ENCODE measurements around the gene RDH5. TPM values are rescaled to one million over a fixed set of nuclear protein-coding genes. Genes with fewer than 3 reads are reported as not detected.

RDH5 gene
- total RNA-seq, 2 donors from 2014 or later = 4.1 to 7.4 TPM

DNA sequence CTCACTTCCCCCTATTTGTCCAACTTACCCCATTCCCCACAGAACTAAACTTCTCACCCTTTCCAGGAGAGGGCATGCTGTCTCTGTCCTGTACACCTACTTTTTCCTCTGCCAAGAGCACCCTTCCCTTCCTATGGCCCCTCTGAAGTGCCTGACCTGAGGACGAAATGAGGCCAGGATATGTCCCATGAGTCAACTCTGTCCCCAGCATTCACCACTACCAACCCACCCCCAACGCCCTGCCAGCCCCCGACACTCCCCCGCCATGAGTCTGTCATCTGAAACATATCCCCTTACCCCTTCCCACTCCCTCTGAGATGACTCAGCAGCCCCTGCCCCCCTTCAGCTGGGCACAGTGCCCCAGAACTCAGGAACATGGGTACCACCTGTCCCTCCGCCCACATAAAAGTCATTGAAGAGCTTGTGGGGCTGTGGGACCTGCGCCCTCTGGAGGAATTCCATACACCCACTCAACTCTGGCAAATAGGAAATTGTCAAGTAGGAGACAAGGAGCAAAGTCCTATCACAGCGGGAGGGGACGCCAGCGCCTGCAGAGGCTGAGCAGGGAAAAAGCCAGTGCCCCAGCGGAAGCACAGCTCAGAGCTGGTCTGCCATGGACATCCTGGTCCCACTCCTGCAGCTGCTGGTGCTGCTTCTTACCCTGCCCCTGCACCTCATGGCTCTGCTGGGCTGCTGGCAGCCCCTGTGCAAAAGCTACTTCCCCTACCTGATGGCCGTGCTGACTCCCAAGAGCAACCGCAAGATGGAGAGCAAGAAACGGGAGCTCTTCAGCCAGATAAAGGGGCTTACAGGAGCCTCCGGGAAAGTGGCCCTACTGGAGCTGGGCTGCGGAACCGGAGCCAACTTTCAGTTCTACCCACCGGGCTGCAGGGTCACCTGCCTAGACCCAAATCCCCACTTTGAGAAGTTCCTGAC is 38.8 kb upstream of the RDH5 start:
- H3K4me3 ChIP-seq (ENCODE audit: low read length) = peak overlapping the region; percentile 70
- Mint-ChIP-seq H3K9me3 (no peaks in the 10 kb centered on the region), H3K36me3 (ENCODE audit: low read depth) (peaks cover 21% of the 10 kb centered on the region), H3K4me1 (peaks cover 17% of the 10 kb centered on the region), H3K27me3 (ENCODE audit: insufficient read depth) (peaks cover 6% of the 10 kb centered on the region), H3K27ac (peak overlapping the region; percentile 95), H3K4me3 (peak overlapping the region; percentile 69)
- H3K27me3 ChIP-seq (ENCODE audit: control insufficient read depth, insufficient read depth, low read length, poor library complexity, severe bottlenecking) = no peaks in the 10 kb centered on the region
- TF ChIP-seq, protein P1, sequence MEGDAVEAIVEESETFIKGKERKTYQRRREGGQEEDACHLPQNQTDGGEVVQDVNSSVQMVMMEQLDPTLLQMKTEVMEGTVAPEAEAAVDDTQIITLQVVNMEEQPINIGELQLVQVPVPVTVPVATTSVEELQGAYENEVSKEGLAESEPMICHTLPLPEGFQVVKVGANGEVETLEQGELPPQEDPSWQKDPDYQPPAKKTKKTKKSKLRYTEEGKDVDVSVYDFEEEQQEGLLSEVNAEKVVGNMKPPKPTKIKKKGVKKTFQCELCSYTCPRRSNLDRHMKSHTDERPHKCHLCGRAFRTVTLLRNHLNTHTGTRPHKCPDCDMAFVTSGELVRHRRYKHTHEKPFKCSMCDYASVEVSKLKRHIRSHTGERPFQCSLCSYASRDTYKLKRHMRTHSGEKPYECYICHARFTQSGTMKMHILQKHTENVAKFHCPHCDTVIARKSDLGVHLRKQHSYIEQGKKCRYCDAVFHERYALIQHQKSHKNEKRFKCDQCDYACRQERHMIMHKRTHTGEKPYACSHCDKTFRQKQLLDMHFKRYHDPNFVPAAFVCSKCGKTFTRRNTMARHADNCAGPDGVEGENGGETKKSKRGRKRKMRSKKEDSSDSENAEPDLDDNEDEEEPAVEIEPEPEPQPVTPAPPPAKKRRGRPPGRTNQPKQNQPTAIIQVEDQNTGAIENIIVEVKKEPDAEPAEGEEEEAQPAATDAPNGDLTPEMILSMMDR (conservative IDR thresholded peaks at IDR 0.05) = peak; percentile 75
- H3K9me3 ChIP-seq (ENCODE audit: control insufficient read depth, low read length) = no peaks in the 10 kb centered on the region
- no peaks in the 10 kb centered on the region for H3K36me3 ChIP-seq (ENCODE audit: control insufficient read depth, insufficient read depth, low read length)
- WGBS, 2 experiments (ENCODE audit: insufficient coverage in 1 of 2, insufficient read length in 1 of 2) = 26 to 42% methylated on average over 8 to 17 of the region's 17 CpGs
- no peak overlapping the region for H3K27ac ChIP-seq (ENCODE audit: low read depth, low read length)
- no peak overlapping the region for H3K9ac ChIP-seq (ENCODE audit: extremely low read depth, low read length, poor library complexity, severe bottlenecking)
- H3K4me1 ChIP-seq (ENCODE audit: control insufficient read depth, insufficient read depth, low read length) = peaks cover 7% of the 10 kb centered on the region
- DNase-seq = peak; percentile 99

DNA sequence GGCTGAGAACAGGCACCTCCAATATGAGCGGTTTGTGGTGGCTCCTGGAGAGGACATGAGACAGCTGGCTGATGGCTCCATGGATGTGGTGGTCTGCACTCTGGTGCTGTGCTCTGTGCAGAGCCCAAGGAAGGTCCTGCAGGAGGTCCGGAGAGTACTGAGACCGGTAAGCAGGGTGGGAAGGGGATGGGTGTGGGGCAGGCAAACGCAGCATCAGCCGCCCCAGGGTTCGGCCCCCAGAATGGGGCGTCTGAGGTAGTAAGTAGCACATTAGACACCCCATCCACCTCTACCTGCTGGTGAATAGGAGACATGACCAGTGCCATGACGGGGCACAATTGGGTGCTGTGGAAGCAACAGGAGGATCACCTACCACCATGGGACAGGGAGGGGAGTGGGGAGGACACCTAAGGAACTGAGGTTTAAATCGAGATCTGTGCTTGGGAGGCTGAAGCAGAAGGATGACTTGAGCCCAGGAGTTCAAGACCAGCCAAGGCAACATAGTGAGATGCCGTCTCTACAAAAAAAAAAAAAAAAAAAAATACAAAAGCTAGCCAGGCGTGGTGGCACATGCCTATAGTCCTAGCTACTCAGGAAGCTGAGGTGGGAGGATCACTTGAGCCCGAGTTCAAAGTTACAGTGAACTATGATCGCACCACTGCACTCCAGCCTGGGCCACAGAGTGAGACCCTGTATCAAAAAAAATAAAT is 38.0 kb upstream of the RDH5 start:
- H3K36me3 Mint-ChIP-seq (ENCODE audit: low read depth) = peaks cover 25% of the 10 kb centered on the region
- H3K27me3 ChIP-seq (ENCODE audit: control insufficient read depth, insufficient read depth, low read length, poor library complexity, severe bottlenecking) = no peaks in the 10 kb centered on the region
- H3K4me1 Mint-ChIP-seq = peaks cover 17% of the 10 kb centered on the region
- WGBS, 2 experiments (ENCODE audit: insufficient coverage in 1 of 2, insufficient read length in 1 of 2) = 95 to 96% methylated on average over 4 to 13 of the region's 13 CpGs
- H3K27ac Mint-ChIP-seq = peak overlapping the region; percentile 95
- DNase-seq = no peak
- peak overlapping the region; percentile 69 for H3K4me3 Mint-ChIP-seq
- H3K9me3 ChIP-seq (ENCODE audit: control insufficient read depth, low read length) = no peaks in the 10 kb centered on the region
- H3K36me3 ChIP-seq (ENCODE audit: control insufficient read depth, insufficient read depth, low read length) = no peaks in the 10 kb centered on the region
- peak overlapping the region; percentile 70 for H3K4me3 ChIP-seq (ENCODE audit: low read length)
- H3K27ac ChIP-seq (ENCODE audit: low read depth, low read length) = no peak overlapping the region
- peaks cover 7% of the 10 kb centered on the region for H3K4me1 ChIP-seq (ENCODE audit: control insufficient read depth, insufficient read depth, low read length)
- TF ChIP-seq, protein P1 (conservative IDR thresholded peaks at IDR 0.05) = no peak
- no peak overlapping the region for H3K9ac ChIP-seq (ENCODE audit: extremely low read depth, low read length, poor library complexity, severe bottlenecking)
- H3K9me3 Mint-ChIP-seq = no peaks in the 10 kb centered on the region
- peaks cover 4% of the 10 kb centered on the region for H3K27me3 Mint-ChIP-seq (ENCODE audit: insufficient read depth)

DNA sequence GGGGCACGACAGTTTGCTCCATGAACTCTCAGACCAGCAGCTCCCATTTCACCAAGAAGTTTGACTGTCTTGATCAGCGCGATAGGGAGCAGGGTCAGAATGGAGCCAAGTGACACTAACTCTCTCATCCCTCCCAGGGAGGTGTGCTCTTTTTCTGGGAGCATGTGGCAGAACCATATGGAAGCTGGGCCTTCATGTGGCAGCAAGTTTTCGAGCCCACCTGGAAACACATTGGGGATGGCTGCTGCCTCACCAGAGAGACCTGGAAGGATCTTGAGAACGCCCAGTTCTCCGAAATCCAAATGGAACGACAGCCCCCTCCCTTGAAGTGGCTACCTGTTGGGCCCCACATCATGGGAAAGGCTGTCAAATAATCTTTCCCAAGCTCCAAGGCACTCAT is 36.5 kb upstream of the RDH5 start:
- Mint-ChIP-seq H3K4me3 (no peak overlapping the region), H3K36me3 (ENCODE audit: low read depth) (peaks cover 36% of the 10 kb centered on the region), H3K27me3 (ENCODE audit: insufficient read depth) (peaks cover 4% of the 10 kb centered on the region), H3K4me1 (peaks cover 17% of the 10 kb centered on the region), H3K9me3 (no peaks in the 10 kb centered on the region), H3K27ac (no peak overlapping the region)
- Histone ChIP-seq H3K9me3 (ENCODE audit: control insufficient read depth, low read length) (no peaks in the 10 kb centered on the region), H3K27ac (ENCODE audit: low read depth, low read length) (no peak overlapping the region), H3K4me1 (ENCODE audit: control insufficient read depth, insufficient read depth, low read length) (peaks cover 7% of the 10 kb centered on the region), H3K9ac (ENCODE audit: extremely low read depth, low read length, poor library complexity, severe bottlenecking) (no peak overlapping the region), H3K27me3 (ENCODE audit: control insufficient read depth, insufficient read depth, low read length, poor library complexity, severe bottlenecking) (no peaks in the 10 kb centered on the region), H3K4me3 (ENCODE audit: low read length) (no peak overlapping the region), H3K36me3 (ENCODE audit: control insufficient read depth, insufficient read depth, low read length) (no peaks in the 10 kb centered on the region)
- TF ChIP-seq, protein P1 (conservative IDR thresholded peaks at IDR 0.05) = no peak
- 87 to 92% methylated on average over 2 to 7 of the region's 7 CpGs for WGBS, 2 experiments (ENCODE audit: insufficient coverage in 1 of 2, insufficient read length in 1 of 2)
- no peak for DNase-seq

All from endodermal cell (in vitro differentiated cells).